ENCODE measurements around the gene CLCN4.

The CLCN4 gene

GRCh38 chrX:10223781-10224180 is 67.0 kb downstream of the CLCN4 start:
- DNase-seq (ENCODE audit: low read depth): no peak
- no peak for TF ChIP-seq CTCF (conservative IDR thresholded peaks at IDR 0.05; ENCODE audit: low read depth, low read length)
- H3K4me3 ChIP-seq (ENCODE audit: low read depth, low read length): no peak overlapping the region

- no peak for TF ChIP-seq CTCF (conservative IDR thresholded peaks at IDR 0.05; ENCODE audit: low read depth, low read length)
- H3K4me3 ChIP-seq (ENCODE audit: low read depth, low read length): no peak overlapping the region
- DNase-seq (ENCODE audit: low read depth): no peak
Observed at GRCh38 chrX:10230222-10230621, 73.4 kb downstream of the CLCN4 start.

- no peak overlapping the region for H3K4me3 ChIP-seq (ENCODE audit: low read depth, low read length)
- DNase-seq (ENCODE audit: low read depth): no peak
- TF ChIP-seq CTCF (conservative IDR thresholded peaks at IDR 0.05; ENCODE audit: low read depth, low read length): no peak
Observed at GRCh38 chrX:10231461-10231860, 74.7 kb downstream of the CLCN4 start.

GRCh38 chrX:10233173-10233572 is 76.4 kb downstream of the CLCN4 start:
- H3K4me3 ChIP-seq (ENCODE audit: low read depth, low read length): no peak overlapping the region
- DNase-seq (ENCODE audit: low read depth): peak; percentile 8
- TF ChIP-seq CTCF (conservative IDR thresholded peaks at IDR 0.05; ENCODE audit: low read depth, low read length): no peak

GRCh38 chrX:10233696-10234095 is 76.9 kb downstream of the CLCN4 start:
- peak; percentile 36 for DNase-seq (ENCODE audit: low read depth)
- H3K4me3 ChIP-seq (ENCODE audit: low read depth, low read length): no peak overlapping the region
- TF ChIP-seq CTCF (conservative IDR thresholded peaks at IDR 0.05; ENCODE audit: low read depth, low read length): no peak

- no peak overlapping the region for H3K4me3 ChIP-seq (ENCODE audit: low read depth, low read length)
- peak; percentile 70 for DNase-seq (ENCODE audit: low read depth)
- TF ChIP-seq CTCF (conservative IDR thresholded peaks at IDR 0.05; ENCODE audit: low read depth, low read length): no peak
Observed at GRCh38 chrX:10235851-10236250, 79.1 kb downstream of the CLCN4 start.

- no peak for TF ChIP-seq CTCF (conservative IDR thresholded peaks at IDR 0.05; ENCODE audit: low read depth, low read length)
- H3K4me3 ChIP-seq (ENCODE audit: low read depth, low read length): no peak overlapping the region
Observed at GRCh38 chrX:10237241-10237640, 80.5 kb downstream of the CLCN4 start.

More at GRCh38 chrX:10237241-10237640, 80.5 kb downstream of the CLCN4 start:
- no peak for DNase-seq (ENCODE audit: low read depth)
